Dermis blood vessel endothelial cell (primary cell): Measurements from ENCODE around the gene KANK3. TPM values are rescaled to one million over a fixed set of nuclear protein-coding genes. Genes with fewer than 3 reads are reported as not detected.
A peak's percentile ranks its signal among the peaks of the same experiment; 100 is the strongest.
"Not testable (repeated sequence)": the region's sequence is repeated elsewhere in the genome, so short reads cannot be mapped to it uniquely, and the experiment has no call there.

Experiments used
- DNase-seq: peaks from one replicate; pipeline ENCODE4 v3.0.0; 2010
- total RNA-seq: library from RNA; depleted of rRNA; stranded (reverse); fragments of >200 nt; gene quantifications from 2 replicates; pipeline ENCODE4 v1.2.3, GENCODE V29; 2014

KANK3 gene
- total RNA-seq, 1 donor from 2014 or later: 179 TPM

- DNase-seq: no peak
Observed at GRCh38 chr19:8316351-8317125, 26.5 kb downstream of the KANK3 start.

- DNase-seq: not testable (repeated sequence)
Observed at GRCh38 chr19:8314981-8315640, 28.0 kb downstream of the KANK3 start.

- peak; percentile 44 for DNase-seq
Observed at GRCh38 chr19:8311461-8312260, 31.4 kb downstream of the KANK3 start.

GRCh38 chr19:8310342-8311055 is 32.6 kb downstream of the KANK3 start:
- no peak for DNase-seq

GRCh38 chr19:8308891-8309291 is 34.2 kb downstream of the KANK3 start:
- no peak for DNase-seq

- DNase-seq: peak; percentile 94
Observed at GRCh38 chr19:8307965-8308866, 34.8 kb downstream of the KANK3 start, which contains the start of gene CD320. TSS of gene CD320 (minus strand) at chr19:8308358. CDS start at chr19:8308290, 68 bp downstream.

- DNase-seq: peak; percentile 22
Observed at GRCh38 chr19:8307400-8307964, 35.6 kb downstream of the KANK3 start.

- no peak for DNase-seq
Observed at GRCh38 chr19:8306235-8307054, 36.6 kb downstream of the KANK3 start.

- DNase-seq: no peak
Observed at GRCh38 chr19:8305798-8306197, 37.3 kb downstream of the KANK3 start.

- DNase-seq: no peak
Observed at GRCh38 chr19:8304841-8305621, 38.0 kb downstream of the KANK3 start.

GRCh38 chr19:8302734-8303133 is 40.3 kb downstream of the KANK3 start:
- no peak for DNase-seq

- DNase-seq: no peak
Observed at GRCh38 chr19:8302357-8302691, 40.7 kb downstream of the KANK3 start.

GRCh38 chr19:8291337-8291736 is 51.7 kb downstream of the KANK3 start:
- not testable (repeated sequence) for DNase-seq

- DNase-seq: not testable (repeated sequence)
Observed at GRCh38 chr19:8276508-8276907, 66.6 kb downstream of the KANK3 start.

Other genes starting within 250 kb of the KANK3 start
- gene FBN3, start 193.7 kb downstream of the KANK3 start, total RNA-seq: 0.05 TPM in 1 of 2 replicates, not detected in the other
- 15.4 and 23.3 TPM in 2 replicates for gene CERS4, start 133.9 kb downstream of the KANK3 start, total RNA-seq
- 38.8 and 57.5 TPM in 2 replicates for gene CD320, start 34.9 kb downstream of the KANK3 start, total RNA-seq
- gene NDUFA7, start 21.9 kb downstream of the KANK3 start, total RNA-seq: 10.2 and 11.7 TPM in 2 replicates
- 278 and 408 TPM in 2 replicates for gene RPS28, start 21.8 kb downstream of the KANK3 start, total RNA-seq
- gene ANGPTL4, start 20.9 kb upstream of the KANK3 start, total RNA-seq: 4.3 and 8.7 TPM in 2 replicates
- gene RAB11B, start 47.1 kb upstream of the KANK3 start, total RNA-seq: 34.5 and 124 TPM in 2 replicates
- gene MARCHF2, start 70.0 kb upstream of the KANK3 start, total RNA-seq: 165 and 247 TPM in 2 replicates
- 58.7 and 126 TPM in 2 replicates for gene HNRNPM, start 101.7 kb upstream of the KANK3 start, total RNA-seq
- gene PRAM1, start 159.4 kb upstream of the KANK3 start, total RNA-seq: not detected in 2 replicates
- 2.0 and 8.6 TPM in 2 replicates for gene ZNF414, start 170.9 kb upstream of the KANK3 start, total RNA-seq
- gene MYO1F, start 234.2 kb upstream of the KANK3 start, total RNA-seq: 0.14 and 0.34 TPM in 2 replicates